Stimulated activated CD8-positive, alpha-beta memory T cell treated with anti-CD3 and anti-CD28 coated beads, Interleukin-7, amount 100 ng/mL, for 24 hours (primary cell): ENCODE measurements around the gene FAM171A2.
A peak's percentile ranks its signal among the peaks of the same experiment; 100 is the strongest.
"Not testable (repeated sequence)": the region's sequence is repeated elsewhere in the genome, so short reads cannot be mapped to it uniquely, and the experiment has no call there.

Experiments used
- DNase-seq: peaks from one replicate; pipeline ENCODE4 v3.0.0-alpha.2; 2020; ENCODE audit warnings: low read depth

Gene FAM171A2

DNA sequence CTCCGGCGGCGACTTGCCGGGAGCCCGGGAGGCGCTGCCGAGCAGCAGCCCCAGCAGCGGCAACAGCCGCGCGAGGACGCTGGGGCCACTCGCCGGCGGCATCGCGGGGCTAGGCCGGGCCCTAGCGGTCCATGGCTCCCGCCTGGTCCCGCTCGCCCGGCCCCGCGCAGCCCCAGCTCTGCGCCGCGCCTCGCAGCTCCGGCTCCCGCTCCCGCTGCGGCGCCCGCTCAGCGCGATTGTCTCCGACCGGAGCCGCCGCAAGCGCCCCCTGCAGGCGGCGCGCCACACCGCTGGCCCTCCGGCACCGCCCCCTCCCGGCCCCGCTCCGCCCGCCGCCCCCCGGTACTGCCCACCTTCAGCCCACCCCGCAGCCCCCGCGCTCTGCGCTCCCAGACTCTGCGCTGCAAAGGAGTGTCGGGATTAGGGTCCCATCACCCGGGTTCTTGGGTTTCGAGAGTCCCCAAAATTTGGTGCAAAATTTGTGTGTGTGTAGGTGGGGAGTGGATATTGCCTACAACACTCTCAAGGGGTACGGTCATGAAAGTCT is at the start of gene FAM171A2:
Gene FAM171A2, minus strand, starts transcription at position 241 of the 547 bp plus-strand sequence. Its CDS starts 139 bp downstream, at position 102.
- DNase-seq = no peak

GRCh38 chr17:44409309-44410028 is 45.8 kb upstream of the FAM171A2 start:
- no peak for DNase-seq

- DNase-seq = no peak
Observed at GRCh38 chr17:44408786-44409185, 45.1 kb upstream of the FAM171A2 start.

DNA sequence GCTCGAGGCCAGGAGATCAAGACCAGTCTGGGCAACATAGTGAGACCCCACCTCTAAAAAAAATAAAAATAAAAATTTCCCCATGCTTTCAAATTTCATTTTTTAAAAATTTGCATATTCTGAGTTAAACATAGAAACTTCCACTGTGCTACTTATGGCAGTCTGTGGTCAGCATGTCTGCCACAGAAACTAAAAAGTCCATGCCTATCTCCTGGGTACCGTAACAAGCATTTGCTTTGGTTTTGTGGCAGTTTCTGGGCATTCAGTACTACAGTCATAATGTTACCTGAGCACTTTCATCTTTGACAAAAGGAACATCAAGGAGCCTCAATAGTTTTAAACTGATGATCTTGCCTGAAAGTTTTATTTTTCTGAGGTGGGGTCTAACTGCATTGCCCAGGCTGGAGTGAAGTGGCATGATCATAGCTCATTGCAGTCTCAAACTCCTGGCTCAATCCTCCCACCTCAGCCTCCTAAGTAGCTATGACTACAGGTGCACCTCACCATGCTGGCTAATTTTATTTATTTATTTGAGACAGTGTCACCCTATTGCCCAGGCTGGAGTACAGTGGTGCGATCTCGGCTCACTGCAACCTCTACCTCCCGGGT is 39.0 kb upstream of the FAM171A2 start:
- DNase-seq = no peak

- no peak for DNase-seq
Observed at GRCh38 chr17:44400226-44400847, 36.7 kb upstream of the FAM171A2 start.

- no peak for DNase-seq
Observed at GRCh38 chr17:44398692-44399691, 35.3 kb upstream of the FAM171A2 start.

GRCh38 chr17:44397479-44398440 is 34.1 kb upstream of the FAM171A2 start:
- DNase-seq = no peak

GRCh38 chr17:44396946-44397345 is 33.3 kb upstream of the FAM171A2 start:
- no peak for DNase-seq

DNA sequence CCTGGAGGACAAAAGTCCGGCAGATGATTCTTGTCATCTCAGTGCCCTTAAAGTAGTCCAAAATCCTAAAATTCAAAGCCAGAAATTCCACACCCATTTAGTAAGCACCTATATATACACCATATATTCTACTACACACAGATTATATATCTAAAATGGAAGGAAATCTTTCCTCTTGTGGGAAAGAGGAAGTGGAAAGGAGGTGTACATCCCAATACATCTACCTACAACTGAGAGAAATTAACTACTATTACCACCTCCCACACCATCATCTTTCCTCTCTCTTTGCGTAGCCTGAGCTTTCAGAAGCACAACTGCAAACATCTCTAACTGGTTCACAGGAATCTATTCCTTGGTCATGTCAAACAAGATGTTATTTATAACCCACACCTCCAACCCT is 31.2 kb upstream of the FAM171A2 start:
- no peak for DNase-seq

GRCh38 chr17:44394112-44394511 is 30.5 kb upstream of the FAM171A2 start:
- DNase-seq = not testable (repeated sequence)

DNA sequence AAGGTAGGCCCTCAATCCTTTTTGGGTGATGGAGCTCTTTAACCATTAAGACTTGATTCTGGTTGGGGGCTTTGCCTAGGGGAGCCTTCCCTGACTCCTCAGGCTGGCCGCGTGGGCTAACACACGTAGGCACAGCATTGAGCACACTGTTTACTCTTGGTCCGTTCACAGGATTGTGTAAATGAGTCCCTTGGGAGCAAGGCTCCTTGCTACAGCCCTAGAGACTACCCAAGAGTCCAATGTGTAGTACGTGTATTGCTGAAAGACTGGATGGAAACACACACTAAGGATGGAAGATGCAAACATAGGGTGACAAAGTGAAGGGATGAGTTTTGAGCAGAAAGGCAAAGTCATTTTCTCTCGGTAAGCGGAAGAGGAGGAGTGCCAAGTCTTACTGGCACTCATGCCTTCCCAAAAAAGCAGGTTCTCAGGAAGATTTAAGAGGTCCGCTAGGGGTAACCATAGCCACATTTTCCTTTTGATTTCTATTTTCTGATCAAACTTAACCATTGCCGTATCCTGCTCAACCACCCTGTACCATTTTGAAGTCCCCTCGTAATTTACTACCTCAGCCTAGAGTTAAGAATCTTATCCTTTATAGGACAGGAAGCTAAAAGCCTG is 26.7 kb upstream of the FAM171A2 start:
- no peak for DNase-seq

DNA sequence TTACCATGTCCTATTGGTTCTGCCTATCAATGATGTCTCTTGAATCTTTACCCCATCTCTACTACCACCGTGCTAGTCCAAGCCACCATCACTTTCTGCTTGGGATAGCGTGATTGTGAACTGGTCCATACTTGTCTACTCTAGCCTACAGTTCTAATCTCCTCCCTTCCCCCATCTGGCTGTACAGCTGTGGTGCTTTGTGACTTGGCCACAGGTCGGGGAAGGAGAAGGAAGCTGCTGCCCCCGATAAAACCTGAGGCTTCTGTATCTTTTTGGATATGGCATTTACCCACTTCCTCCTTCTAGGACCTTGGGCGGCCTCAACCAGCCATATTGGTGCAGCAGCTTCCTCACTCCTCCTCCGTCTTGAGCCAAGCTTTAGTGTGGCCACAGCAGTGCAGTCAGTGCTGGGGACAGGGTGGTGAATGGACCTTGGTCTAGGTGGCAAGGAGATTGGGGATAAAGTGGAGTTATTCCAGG is 26.1 kb upstream of the FAM171A2 start:
- DNase-seq = no peak

GRCh38 chr17:44389281-44389680 is 25.6 kb upstream of the FAM171A2 start, which contains the start of gene ITGA2B:
Gene ITGA2B, minus strand, starts transcription at chr17:44389649. Its CDS starts 176 bp downstream, at chr17:44389473.
- no peak for DNase-seq

DNA sequence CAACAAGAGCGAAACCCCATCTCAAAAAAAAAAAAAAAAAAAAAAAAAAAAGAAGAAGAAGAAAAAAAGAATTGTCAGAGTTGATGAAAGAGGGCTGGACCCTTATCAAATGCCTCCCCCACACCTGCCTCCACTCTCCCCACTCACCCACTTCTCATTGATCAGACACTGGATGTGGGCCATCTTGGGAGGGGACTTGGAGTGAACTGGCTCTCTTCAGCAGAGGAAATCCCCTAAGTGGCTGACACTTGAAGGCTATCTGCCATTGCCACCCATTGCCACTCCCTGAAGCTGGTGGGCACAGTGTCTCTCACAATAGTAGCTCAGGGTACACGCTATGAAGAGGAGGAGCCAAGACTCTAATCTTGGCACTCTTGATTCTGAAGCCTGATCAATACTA is 24.2 kb upstream of the FAM171A2 start:
- DNase-seq = no peak

DNA sequence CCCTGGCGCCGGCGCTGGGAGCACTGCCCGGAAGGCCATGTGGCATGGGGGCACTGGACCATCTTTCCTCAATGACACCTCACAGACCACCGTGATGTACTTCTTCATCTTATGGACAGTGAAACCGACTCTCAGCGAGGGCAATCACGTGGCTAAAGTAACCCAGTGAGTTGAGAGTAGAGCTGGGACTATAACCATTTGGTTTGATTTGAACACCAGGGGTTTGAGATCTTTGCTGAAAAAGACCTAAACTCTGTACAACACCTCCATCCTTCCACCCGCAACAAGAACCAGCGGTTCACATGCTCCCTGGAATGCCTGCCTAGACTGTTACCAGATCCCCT is 22.5 kb upstream of the FAM171A2 start:
- no peak for DNase-seq

DNA sequence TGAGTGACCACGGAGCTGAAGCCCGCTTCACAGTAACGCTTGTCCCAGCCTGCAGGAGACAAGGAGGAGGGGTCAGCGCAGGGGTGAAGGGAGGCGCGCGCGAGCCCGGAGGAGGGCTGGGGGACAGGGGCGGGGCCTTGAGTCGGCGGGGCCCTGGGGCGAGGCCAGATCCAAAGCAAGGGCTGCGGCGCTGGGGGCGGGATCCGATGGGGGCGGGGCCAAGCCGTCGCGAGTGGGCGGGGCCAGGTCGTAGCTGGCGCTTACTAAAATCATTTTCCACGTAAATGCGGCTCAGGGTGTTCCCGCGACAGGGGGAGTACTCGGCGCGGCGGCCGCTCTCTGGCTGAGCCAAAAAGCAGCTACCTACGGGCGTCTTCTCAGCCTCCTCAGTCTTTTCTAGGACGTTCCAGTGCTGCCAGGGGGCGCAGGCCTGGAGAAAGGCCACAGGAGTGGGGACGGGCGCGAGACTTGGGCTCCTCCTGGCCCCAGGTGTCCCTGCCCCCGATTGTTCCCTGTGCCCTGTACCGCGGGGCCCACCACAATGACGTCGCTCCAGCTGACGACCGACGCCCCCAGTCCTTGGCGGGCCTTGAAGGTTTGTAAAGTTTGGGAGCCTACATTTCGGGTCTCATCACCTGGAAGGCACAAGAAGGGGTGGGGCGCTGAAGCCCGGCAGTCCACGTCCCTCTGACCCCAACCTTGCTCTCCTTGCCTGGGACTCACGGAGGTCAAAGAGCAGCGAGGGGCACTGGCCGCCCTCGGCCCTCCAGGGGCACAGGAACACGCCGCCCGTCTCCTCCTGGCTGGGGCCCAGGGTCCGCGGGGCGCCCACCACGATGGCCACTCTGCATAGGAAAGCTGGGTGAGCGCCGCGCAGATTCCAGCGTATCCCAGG is 21.9 kb upstream of the FAM171A2 start:
- DNase-seq = peak; percentile 84

- DNase-seq = no peak
Observed at GRCh38 chr17:44384823-44385286, 21.2 kb upstream of the FAM171A2 start.

DNA sequence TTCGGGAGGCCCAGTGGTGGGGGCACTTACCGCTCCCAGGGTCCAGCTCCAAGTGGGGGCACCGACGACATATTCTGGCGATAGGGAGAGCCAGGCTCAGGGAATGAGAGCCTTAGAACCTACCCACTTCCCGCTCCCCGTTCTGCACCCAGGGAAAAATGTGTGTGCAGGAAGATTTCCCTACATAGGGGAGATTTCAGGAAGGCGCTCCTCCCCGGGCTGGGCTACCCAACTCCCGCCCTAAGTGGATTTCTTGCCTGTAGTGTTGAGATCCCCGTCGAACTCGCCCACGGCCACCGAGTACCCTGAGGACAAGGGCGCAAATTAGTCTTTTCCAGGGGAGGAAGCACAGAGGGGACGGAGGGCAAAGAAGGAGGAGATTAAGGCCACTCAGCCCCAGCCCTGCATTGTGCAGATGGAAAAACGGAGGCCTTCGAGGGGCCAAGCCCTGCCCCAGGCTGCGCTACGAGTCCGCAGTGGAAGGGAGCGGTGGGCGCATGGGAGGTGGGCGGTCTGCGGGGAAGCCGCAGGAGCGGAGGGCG is 20.7 kb upstream of the FAM171A2 start:
- no peak for DNase-seq
